Lower leg skin (tissue), 3 donors: ENCODE measurements around the gene DMD.

ENCODE experiments used
- POLR2A ChIP-seq, 2 donors: fragments of 450-650 bp; IDR thresholded peaks; one replicate each; pipeline ENCODE4 v1.6.1; 2016 to 2017; ENCODE audit warnings: antibody characterized with exemption in 2 of 2, mild to moderate bottlenecking in 1 of 2, moderate library complexity in 1 of 2
- TF ChIP-seq, protein P1 (sequence below), 3 donors: fragments of 450-650 bp; IDR thresholded peaks; one replicate each; pipeline ENCODE4 v1.5.1; 2016; ENCODE audit warnings: antibody characterized with exemption in 3 of 3, mild to moderate bottlenecking in 3 of 3, moderate library complexity in 2 of 3

DNA sequence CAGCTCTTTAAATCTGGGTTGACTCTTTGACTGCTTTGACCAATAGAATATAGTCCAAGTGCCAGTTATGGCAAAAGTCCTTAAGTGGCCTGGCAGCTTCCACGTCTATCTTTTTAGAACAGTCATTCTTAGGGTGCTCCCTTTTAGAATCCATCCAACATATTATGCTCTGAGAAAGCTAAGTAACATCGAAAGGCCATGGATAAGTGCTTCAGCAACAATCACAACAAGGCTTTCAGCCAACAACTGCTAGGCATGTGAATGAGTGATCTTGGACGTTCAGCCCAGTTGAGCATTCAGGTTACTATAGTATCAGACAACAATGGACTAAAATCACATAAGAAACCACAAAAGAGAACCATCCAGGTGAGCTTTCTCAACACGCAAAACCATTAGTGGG lies 818.7 kb downstream of the DMD start:
- TF ChIP-seq POLR2A (IDR thresholded peaks at IDR 0.05), result no peak
- TF ChIP-seq, protein P1, sequence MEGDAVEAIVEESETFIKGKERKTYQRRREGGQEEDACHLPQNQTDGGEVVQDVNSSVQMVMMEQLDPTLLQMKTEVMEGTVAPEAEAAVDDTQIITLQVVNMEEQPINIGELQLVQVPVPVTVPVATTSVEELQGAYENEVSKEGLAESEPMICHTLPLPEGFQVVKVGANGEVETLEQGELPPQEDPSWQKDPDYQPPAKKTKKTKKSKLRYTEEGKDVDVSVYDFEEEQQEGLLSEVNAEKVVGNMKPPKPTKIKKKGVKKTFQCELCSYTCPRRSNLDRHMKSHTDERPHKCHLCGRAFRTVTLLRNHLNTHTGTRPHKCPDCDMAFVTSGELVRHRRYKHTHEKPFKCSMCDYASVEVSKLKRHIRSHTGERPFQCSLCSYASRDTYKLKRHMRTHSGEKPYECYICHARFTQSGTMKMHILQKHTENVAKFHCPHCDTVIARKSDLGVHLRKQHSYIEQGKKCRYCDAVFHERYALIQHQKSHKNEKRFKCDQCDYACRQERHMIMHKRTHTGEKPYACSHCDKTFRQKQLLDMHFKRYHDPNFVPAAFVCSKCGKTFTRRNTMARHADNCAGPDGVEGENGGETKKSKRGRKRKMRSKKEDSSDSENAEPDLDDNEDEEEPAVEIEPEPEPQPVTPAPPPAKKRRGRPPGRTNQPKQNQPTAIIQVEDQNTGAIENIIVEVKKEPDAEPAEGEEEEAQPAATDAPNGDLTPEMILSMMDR (IDR thresholded peaks at IDR 0.05), result no peak
